Measurements from ENCODE around the gene MYO9B. TPM values are rescaled to one million over a fixed set of nuclear protein-coding genes. Genes with fewer than 3 reads are reported as not detected.

Gene MYO9B, protein sequence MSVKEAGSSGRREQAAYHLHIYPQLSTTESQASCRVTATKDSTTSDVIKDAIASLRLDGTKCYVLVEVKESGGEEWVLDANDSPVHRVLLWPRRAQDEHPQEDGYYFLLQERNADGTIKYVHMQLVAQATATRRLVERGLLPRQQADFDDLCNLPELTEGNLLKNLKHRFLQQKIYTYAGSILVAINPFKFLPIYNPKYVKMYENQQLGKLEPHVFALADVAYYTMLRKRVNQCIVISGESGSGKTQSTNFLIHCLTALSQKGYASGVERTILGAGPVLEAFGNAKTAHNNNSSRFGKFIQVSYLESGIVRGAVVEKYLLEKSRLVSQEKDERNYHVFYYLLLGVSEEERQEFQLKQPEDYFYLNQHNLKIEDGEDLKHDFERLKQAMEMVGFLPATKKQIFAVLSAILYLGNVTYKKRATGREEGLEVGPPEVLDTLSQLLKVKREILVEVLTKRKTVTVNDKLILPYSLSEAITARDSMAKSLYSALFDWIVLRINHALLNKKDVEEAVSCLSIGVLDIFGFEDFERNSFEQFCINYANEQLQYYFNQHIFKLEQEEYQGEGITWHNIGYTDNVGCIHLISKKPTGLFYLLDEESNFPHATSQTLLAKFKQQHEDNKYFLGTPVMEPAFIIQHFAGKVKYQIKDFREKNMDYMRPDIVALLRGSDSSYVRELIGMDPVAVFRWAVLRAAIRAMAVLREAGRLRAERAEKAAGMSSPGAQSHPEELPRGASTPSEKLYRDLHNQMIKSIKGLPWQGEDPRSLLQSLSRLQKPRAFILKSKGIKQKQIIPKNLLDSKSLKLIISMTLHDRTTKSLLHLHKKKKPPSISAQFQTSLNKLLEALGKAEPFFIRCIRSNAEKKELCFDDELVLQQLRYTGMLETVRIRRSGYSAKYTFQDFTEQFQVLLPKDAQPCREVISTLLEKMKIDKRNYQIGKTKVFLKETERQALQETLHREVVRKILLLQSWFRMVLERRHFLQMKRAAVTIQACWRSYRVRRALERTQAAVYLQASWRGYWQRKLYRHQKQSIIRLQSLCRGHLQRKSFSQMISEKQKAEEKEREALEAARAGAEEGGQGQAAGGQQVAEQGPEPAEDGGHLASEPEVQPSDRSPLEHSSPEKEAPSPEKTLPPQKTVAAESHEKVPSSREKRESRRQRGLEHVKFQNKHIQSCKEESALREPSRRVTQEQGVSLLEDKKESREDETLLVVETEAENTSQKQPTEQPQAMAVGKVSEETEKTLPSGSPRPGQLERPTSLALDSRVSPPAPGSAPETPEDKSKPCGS (N-terminal part only)
- total RNA-seq = 24.0 and 24.8 TPM in 2 replicates

DNA sequence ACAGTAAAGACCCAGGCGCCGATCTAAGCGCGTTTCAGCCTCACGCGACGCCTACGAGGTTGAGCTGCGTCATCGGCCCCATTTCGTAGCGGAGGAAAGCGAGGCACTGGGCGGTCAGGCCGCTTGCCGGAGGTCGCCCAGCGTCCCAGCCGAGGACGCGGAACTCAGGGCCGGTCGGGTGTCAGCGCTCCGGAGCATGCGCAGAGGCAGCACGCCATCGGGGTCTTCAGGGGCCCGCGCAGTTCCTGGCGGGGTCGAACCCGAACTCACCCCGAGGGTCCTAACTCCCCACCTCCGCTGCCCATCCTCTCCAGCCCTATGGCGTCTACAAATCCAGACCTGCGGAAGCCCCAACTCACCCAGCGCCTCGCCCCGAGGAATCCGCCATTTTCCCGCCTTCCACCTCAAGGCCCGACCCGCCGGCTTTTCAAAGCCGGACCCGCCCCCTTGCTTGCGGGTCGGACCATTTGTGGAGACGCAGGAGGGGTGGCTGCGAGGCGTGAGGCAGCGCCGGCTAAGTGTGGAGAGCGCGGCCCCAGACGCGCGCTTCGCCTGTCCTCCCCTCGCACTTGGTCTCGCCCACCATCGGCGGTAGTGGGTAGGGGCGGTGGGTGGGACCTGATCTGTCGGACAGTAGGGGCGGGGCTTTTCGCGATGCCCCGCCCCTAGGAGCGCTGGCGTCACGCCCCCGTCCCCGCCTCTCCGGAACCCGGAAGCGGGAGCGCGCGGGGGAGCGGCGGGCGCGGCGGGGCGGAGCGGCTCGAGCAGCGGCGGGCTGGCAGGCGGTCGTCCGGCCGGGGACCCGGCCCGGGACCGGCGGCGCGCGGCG, at the start of gene MYO9B, which contains the start of gene HAUS8:
MYO9B (plus strand) TSS at position 743 of the 829 bp plus-strand sequence. CDS start 25,941 bp downstream, outside the sequence.
HAUS8 (minus strand) TSS at position 418 of the 829 bp plus-strand sequence; CDS start at position 388, 30 bp downstream.

DNA sequence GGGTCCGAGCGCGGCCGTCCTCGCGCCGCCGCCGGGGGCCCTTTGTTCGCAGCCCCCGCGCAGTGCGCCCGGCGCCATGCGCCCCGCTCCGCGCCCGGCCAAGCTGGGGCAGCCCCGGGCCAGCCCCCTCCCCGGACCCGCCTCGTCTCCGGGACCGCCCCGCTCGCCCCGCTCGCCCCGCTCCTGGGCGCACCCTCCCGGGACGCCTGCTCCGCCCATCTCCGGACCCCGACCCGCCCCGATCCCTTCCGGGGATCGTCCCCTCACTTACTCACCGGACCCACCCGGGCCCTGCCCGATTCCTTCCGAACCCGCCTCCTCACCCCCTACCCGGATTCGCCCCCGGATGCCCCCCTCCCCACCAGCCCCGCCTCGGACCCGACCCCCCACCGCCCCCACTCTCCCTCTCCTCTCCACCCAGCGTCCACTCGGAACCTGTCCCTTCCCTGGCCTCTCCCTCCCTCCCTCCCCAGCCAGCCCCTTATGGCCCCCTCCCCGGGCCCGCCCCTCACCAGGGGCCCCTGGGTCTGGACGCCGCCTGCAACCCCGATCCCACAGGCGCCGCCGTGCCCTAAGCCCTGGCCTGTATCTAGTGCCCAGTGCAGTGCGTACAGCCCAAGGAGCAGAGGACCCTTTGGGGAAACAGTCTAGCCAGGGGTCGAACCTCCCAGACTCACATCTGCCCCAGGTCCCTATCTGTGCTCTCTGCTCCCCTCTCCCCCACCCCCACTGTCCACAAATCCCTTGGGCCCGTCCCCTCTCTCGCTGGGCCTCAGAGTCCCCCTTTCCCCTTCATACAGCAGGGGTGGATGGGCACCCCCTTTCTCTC, 48.7 kb upstream of the MYO9B start, which contains the start of gene CPAMD8:
CPAMD8 (minus strand) TSS at position 105 of the 829 bp plus-strand sequence. CDS start 168 bp downstream, outside the sequence.

GRCh38 chr19:17215127-17215971, 139.8 kb downstream of the MYO9B start, which contains the start of gene USE1:
Gene USE1, plus strand, starts transcription at chr19:17215357. Its CDS starts 49 bp downstream, at chr19:17215406.

GRCh38 chr19:17226002-17226933, 150.7 kb downstream of the MYO9B start, which contains the start of gene OCEL1:
Gene OCEL1, plus strand, starts transcription at chr19:17226226. Its CDS starts 22 bp downstream, at chr19:17226248.

GRCh38 chr19:17245535-17245984, 170.0 kb downstream of the MYO9B start, which contains the start of gene NR2F6:
Gene NR2F6, minus strand, starts transcription at chr19:17245919. Its CDS starts 699 bp downstream, at chr19:17245220.

Other genes with a start within 250 kb of the MYO9B start
- gene SIN3B, start 246.4 kb upstream of the MYO9B start, total RNA-seq = 17.4 and 25.7 TPM in 2 replicates
- 4.4 and 6.4 TPM in 2 replicates for gene F2RL3, start 186.8 kb upstream of the MYO9B start, total RNA-seq
- 1.8 and 2.6 TPM in 2 replicates for gene CPAMD8, start 49.0 kb upstream of the MYO9B start, total RNA-seq
- 1.6 and 1.9 TPM in 2 replicates for gene HAUS8, start 325 bp upstream of the MYO9B start, total RNA-seq
- 14.0 and 15.2 TPM in 2 replicates for gene USE1, start 139.6 kb downstream of the MYO9B start, total RNA-seq
- 3.5 and 7.2 TPM in 2 replicates for gene OCEL1, start 150.4 kb downstream of the MYO9B start, total RNA-seq
- 26.0 and 27.7 TPM in 2 replicates for gene NR2F6, start 170.1 kb downstream of the MYO9B start, total RNA-seq
- gene USHBP1, start 189.0 kb downstream of the MYO9B start, total RNA-seq = 33.1 and 37.3 TPM in 2 replicates
- 57.4 and 70.9 TPM in 2 replicates for gene BABAM1, start 191.7 kb downstream of the MYO9B start, total RNA-seq
- gene ANKLE1, start 206.1 kb downstream of the MYO9B start, total RNA-seq = 0.33 and 0.43 TPM in 2 replicates
- 4.7 and 7.6 TPM in 2 replicates for gene ABHD8, start 227.6 kb downstream of the MYO9B start, total RNA-seq
- 34.4 and 37.2 TPM in 2 replicates for gene MRPL34, start 230.1 kb downstream of the MYO9B start, total RNA-seq
- gene DDA1, start 233.8 kb downstream of the MYO9B start, total RNA-seq = 19.7 and 26.3 TPM in 2 replicates

All from dermis lymphatic vessel endothelial cell (primary cell).